ENCODE results near the gene ALDH8A1. TPM values are rescaled to one million over a fixed set of nuclear protein-coding genes. Genes with fewer than 3 reads are reported as not detected.
"Not testable (repeated sequence)": the region's sequence is repeated elsewhere in the genome, so short reads cannot be mapped to it uniquely, and the experiment has no call there.

Gene ALDH8A1
- total RNA-seq, 1 donor from 2014 or later, result 1.1 TPM

GRCh38 chr6:134909701-134910592 is 40.0 kb downstream of the ALDH8A1 start:
- TF ChIP-seq, protein P1, sequence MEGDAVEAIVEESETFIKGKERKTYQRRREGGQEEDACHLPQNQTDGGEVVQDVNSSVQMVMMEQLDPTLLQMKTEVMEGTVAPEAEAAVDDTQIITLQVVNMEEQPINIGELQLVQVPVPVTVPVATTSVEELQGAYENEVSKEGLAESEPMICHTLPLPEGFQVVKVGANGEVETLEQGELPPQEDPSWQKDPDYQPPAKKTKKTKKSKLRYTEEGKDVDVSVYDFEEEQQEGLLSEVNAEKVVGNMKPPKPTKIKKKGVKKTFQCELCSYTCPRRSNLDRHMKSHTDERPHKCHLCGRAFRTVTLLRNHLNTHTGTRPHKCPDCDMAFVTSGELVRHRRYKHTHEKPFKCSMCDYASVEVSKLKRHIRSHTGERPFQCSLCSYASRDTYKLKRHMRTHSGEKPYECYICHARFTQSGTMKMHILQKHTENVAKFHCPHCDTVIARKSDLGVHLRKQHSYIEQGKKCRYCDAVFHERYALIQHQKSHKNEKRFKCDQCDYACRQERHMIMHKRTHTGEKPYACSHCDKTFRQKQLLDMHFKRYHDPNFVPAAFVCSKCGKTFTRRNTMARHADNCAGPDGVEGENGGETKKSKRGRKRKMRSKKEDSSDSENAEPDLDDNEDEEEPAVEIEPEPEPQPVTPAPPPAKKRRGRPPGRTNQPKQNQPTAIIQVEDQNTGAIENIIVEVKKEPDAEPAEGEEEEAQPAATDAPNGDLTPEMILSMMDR (IDR thresholded peaks at IDR 0.05; ENCODE audit: insufficient read depth, low read length, severe bottlenecking), result no peak
- Histone ChIP-seq H3K4me3 (ENCODE audit: low read depth, low read length) (no peak overlapping the region), H3K27me3 (ENCODE audit: control insufficient read depth, insufficient read depth, low read length) (no peaks in the 10 kb centered on the region), H3K36me3 (ENCODE audit: control insufficient read depth, insufficient read depth, low read length) (no peaks in the 10 kb centered on the region)
- DNase-seq (ENCODE audit: low read depth) (no peak), FAIRE-seq (no peak)

GRCh38 chr6:134908906-134909516 is 40.9 kb downstream of the ALDH8A1 start:
- FAIRE-seq (peak; percentile 99), DNase-seq (ENCODE audit: low read depth) (peak; percentile 100)
- Histone ChIP-seq H3K27me3 (ENCODE audit: control insufficient read depth, insufficient read depth, low read length) (no peaks in the 10 kb centered on the region), H3K36me3 (ENCODE audit: control insufficient read depth, insufficient read depth, low read length) (no peaks in the 10 kb centered on the region), H3K4me3 (ENCODE audit: low read depth, low read length) (no peak overlapping the region)
- TF ChIP-seq, protein P1 (IDR thresholded peaks at IDR 0.05; ENCODE audit: insufficient read depth, low read length, severe bottlenecking), result no peak

GRCh38 chr6:134904731-134905130 is 45.2 kb downstream of the ALDH8A1 start:
- not testable (repeated sequence) for H3K36me3 ChIP-seq (ENCODE audit: control insufficient read depth, insufficient read depth, low read length); FAIRE-seq; H3K4me3 ChIP-seq (ENCODE audit: low read depth, low read length); DNase-seq (ENCODE audit: low read depth); H3K27me3 ChIP-seq (ENCODE audit: control insufficient read depth, insufficient read depth, low read length)

DNA sequence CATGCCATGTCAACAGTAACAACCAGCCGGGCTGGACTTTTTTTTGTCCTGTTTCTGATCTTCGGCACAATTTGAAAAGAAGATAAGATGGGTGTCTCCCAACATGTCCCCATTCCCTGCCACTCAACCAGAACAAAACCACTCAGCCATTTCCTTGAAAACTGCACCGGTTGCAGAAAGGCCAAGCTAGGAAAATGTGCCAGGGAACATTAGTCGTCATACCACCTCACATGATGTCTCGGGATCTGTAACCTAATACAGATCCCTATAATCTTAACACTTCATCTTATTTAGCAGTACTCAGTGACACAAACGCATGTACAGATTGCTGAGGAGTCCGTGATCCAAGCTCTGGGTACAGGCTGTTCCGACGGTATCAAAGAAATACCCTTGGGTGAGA is 46.5 kb downstream of the ALDH8A1 start:
- no peaks in the 10 kb centered on the region for H3K27me3 ChIP-seq (ENCODE audit: control insufficient read depth, insufficient read depth, low read length)
- DNase-seq (ENCODE audit: low read depth), result peak; percentile 29
- TF ChIP-seq, protein P1 (IDR thresholded peaks at IDR 0.05; ENCODE audit: insufficient read depth, low read length, severe bottlenecking), result no peak
- H3K4me3 ChIP-seq (ENCODE audit: low read depth, low read length), result no peak overlapping the region
- no peaks in the 10 kb centered on the region for H3K36me3 ChIP-seq (ENCODE audit: control insufficient read depth, insufficient read depth, low read length)
- FAIRE-seq, result no peak

DNA sequence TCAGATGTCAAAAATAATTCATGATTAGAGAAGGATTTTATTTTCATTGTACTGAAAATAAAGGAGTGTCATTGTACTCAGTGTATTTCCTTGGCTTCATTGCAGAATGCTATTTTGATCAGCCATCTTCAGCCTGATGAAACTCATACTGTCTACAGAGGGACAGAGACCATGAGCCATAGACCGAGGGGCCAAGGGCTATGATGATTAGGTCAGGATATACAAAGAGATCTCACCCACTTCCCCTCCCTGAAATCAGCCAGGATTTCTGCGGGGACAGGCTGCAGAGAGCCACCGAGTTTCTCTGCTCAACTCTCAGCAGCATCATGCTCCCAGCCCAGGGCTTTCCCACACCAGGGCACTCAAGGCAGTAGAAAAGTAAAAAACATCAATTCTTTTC is 47.0 kb downstream of the ALDH8A1 start:
- Histone ChIP-seq H3K4me3 (ENCODE audit: low read depth, low read length) (no peak overlapping the region), H3K36me3 (ENCODE audit: control insufficient read depth, insufficient read depth, low read length) (no peaks in the 10 kb centered on the region), H3K27me3 (ENCODE audit: control insufficient read depth, insufficient read depth, low read length) (no peaks in the 10 kb centered on the region)
- DNase-seq (ENCODE audit: low read depth) (no peak), FAIRE-seq (no peak)
- TF ChIP-seq, protein P1 (IDR thresholded peaks at IDR 0.05; ENCODE audit: insufficient read depth, low read length, severe bottlenecking), result no peak

- Histone ChIP-seq H3K36me3 (ENCODE audit: control insufficient read depth, insufficient read depth, low read length) (no peaks in the 10 kb centered on the region), H3K27me3 (ENCODE audit: control insufficient read depth, insufficient read depth, low read length) (no peaks in the 10 kb centered on the region), H3K4me3 (ENCODE audit: low read depth, low read length) (no peak overlapping the region)
- TF ChIP-seq, protein P1 (IDR thresholded peaks at IDR 0.05; ENCODE audit: insufficient read depth, low read length, severe bottlenecking), result no peak
- FAIRE-seq, result no peak
- DNase-seq (ENCODE audit: low read depth), result no peak
These were observed 47.6 kb downstream of the ALDH8A1 start for GRCh38 chr6:134902074-134902861.
